Measurements from ENCODE around the gene SCFD2. TPM values are rescaled to one million over a fixed set of nuclear protein-coding genes. Genes with fewer than 3 reads are reported as not detected.

Gene SCFD2
- total and polyA plus RNA-seq, 9 donors, result 5.1 to 42.1 (median 13.5) TPM

- WGBS, 3 donors, result 17 to 50% (median 26%) methylated on average over 2 of the region's 2 CpGs
- no peaks in the 10 kb centered on the region for H3K36me3 ChIP-seq
Measured at GRCh38 chr4:52907510-52907909, 458.4 kb downstream of the SCFD2 start.

GRCh38 chr4:52904421-52904820 lies 461.4 kb downstream of the SCFD2 start:
- intact Hi-C loops (cut with DNase I), result no loop called here
- Histone ChIP-seq H3K4me1 (ENCODE audit: insufficient read depth) (no peaks in the 10 kb centered on the region), H3K4me3 (no peak overlapping the region), H3K27me3 (no peaks in the 10 kb centered on the region), H3K36me3 (no peaks in the 10 kb centered on the region), H3K27ac (no peak overlapping the region), H3K9me3 (peaks cover 0 to 5% of the 10 kb centered on the region in 2 donors)
- DNase-seq, result no peak
- TF ChIP-seq POLR2A (IDR thresholded peaks at IDR 0.05) (no peak), CTCF (IDR thresholded peaks at IDR 0.05) (no peak), EP300 (IDR thresholded peaks at IDR 0.05) (no peak)
- 84 to 89% (median 86%) methylated on average over 4 of the region's 4 CpGs for WGBS, 3 donors

More at GRCh38 chr4:52907510-52907909, 458.4 kb downstream of the SCFD2 start:
- Histone ChIP-seq H3K4me3 (no peak overlapping the region), H3K27me3 (no peaks in the 10 kb centered on the region), H3K27ac (no peak overlapping the region), H3K9me3 (no peaks in the 10 kb centered on the region), H3K4me1 (ENCODE audit: insufficient read depth) (peaks cover 2% of the 10 kb centered on the region)
- intact Hi-C loops (cut with DNase I), result no loop called here
- DNase-seq, result no peak
- TF ChIP-seq EP300 (IDR thresholded peaks at IDR 0.05) (no peak), POLR2A (IDR thresholded peaks at IDR 0.05) (no peak), CTCF (IDR thresholded peaks at IDR 0.05) (no peak)

- H3K4me1 ChIP-seq (ENCODE audit: insufficient read depth), result no peaks in the 10 kb centered on the region
- no peak overlapping the region for H3K4me3 ChIP-seq
- no peak for TF ChIP-seq EP300 (IDR thresholded peaks at IDR 0.05)
- TF ChIP-seq POLR2A (IDR thresholded peaks at IDR 0.05), result no peak
- no peak for TF ChIP-seq CTCF (IDR thresholded peaks at IDR 0.05)
- no peak overlapping the region for H3K27ac ChIP-seq
- H3K9me3 ChIP-seq, result peaks cover 0 to 5% of the 10 kb centered on the region in 2 donors
- no peaks in the 10 kb centered on the region for H3K36me3 ChIP-seq
- intact Hi-C loops (cut with DNase I), result no loop called here
- 96 to 100% (median 99%) methylated on average over 4 of the region's 4 CpGs for WGBS, 3 donors
- no peak for DNase-seq
- no peaks in the 10 kb centered on the region for H3K27me3 ChIP-seq
Measured at GRCh38 chr4:52903273-52903672, 462.6 kb downstream of the SCFD2 start.

- no peaks in the 10 kb centered on the region for H3K4me1 ChIP-seq (ENCODE audit: insufficient read depth)
- DNase-seq, result no peak
- no peaks in the 10 kb centered on the region for H3K9me3 ChIP-seq
- H3K4me3 ChIP-seq, result no peak overlapping the region
- 56 to 80% (median 75%) methylated on average over 1 of the region's 1 CpG for WGBS, 3 donors
- H3K36me3 ChIP-seq, result no peaks in the 10 kb centered on the region
- no peaks in the 10 kb centered on the region for H3K27me3 ChIP-seq
- H3K27ac ChIP-seq, result no peak overlapping the region
- TF ChIP-seq POLR2A (IDR thresholded peaks at IDR 0.05) (no peak), EP300 (IDR thresholded peaks at IDR 0.05) (no peak), CTCF (IDR thresholded peaks at IDR 0.05) (no peak)
- intact Hi-C loops (cut with DNase I), result no loop called here
Measured at GRCh38 chr4:52894443-52894842, 471.4 kb downstream of the SCFD2 start.

Data from ovary (tissue), 9 donors.